Neural cell (in vitro differentiated cells): Measurements from ENCODE around the gene RPL10A. TPM values are rescaled to one million over a fixed set of nuclear protein-coding genes. Genes with fewer than 3 reads are reported as not detected.
"Not testable (repeated sequence)": the region's sequence is repeated elsewhere in the genome, so short reads cannot be mapped to it uniquely, and the experiment has no call there.

Experiments used
- H2AFZ ChIP-seq: fragments of 200-600, 300-800 bp; sonication (generic), shearing (Covaris generic); 2 replicates; pipeline ENCODE4 v1.6.0; 2014; ENCODE audit warnings: low read depth, mild to moderate bottlenecking, antibody characterized with exemption, low read length, moderate library complexity
- H3F3A ChIP-seq: fragments of 200-600 bp; shearing (Covaris generic); 2 replicates; pipeline ENCODE4 v1.6.1; 2016; ENCODE audit warnings: mild to moderate bottlenecking, moderate library complexity, mixed read lengths, antibody characterized with exemption, low read length; ENCODE audit not compliant: insufficient read depth, poor library complexity, severe bottlenecking
- H3K27ac ChIP-seq: fragments of 200-600, 300-800 bp; sonication (generic), shearing (Covaris generic); 2 replicates; pipeline ENCODE4 v1.5.1; 2014; ENCODE audit warnings: mild to moderate bottlenecking, low read length, moderate library complexity
- H3K27me3 ChIP-seq: fragments of 300-800, 200-600 bp; sonication (generic), shearing (Covaris generic); 2 replicates; pipeline ENCODE4 v1.6.0; 2014; ENCODE audit warnings: mild to moderate bottlenecking, low read depth, low read length, moderate library complexity; ENCODE audit not compliant: insufficient read depth
- H3K36me3 ChIP-seq: fragments of 300-800, 200-600 bp; sonication (generic), shearing (Covaris generic); 2 replicates; pipeline ENCODE4 v1.5.1; 2014; ENCODE audit warnings: mild to moderate bottlenecking, antibody characterized with exemption, low read length, moderate library complexity; ENCODE audit not compliant: insufficient read depth
- H3K4me2 ChIP-seq: fragments of 300-800, 200-600 bp; sonication (generic), shearing (Covaris generic); 2 replicates; pipeline ENCODE4 v1.6.0; 2014; ENCODE audit warnings: mild to moderate bottlenecking, low read length
- H3K4me3 ChIP-seq: fragments of 300-800, 200-600 bp; sonication (generic), shearing (Covaris generic); 2 replicates; pipeline ENCODE4 v1.5.1; 2014; ENCODE audit warnings: mild to moderate bottlenecking, low read length, moderate library complexity
- H3K79me2 ChIP-seq: fragments of 200-600 bp; shearing (Covaris generic); replicated peaks from 2 replicates; pipeline ENCODE4 v1.6.0; 2014; ENCODE audit warnings: mild to moderate bottlenecking, low read length, moderate library complexity; ENCODE audit not compliant: insufficient read depth
- H3K9ac ChIP-seq: fragments of 300-800, 200-600 bp; sonication (generic), shearing (Covaris generic); 2 replicates; pipeline ENCODE4 v1.6.1; 2016; ENCODE audit warnings: mild to moderate bottlenecking, low read length, mixed read lengths
- H3K9me2 ChIP-seq: fragments of 200-600 bp; shearing (Covaris generic); 2 replicates; pipeline ENCODE4 v1.6.1; 2016; ENCODE audit warnings: mild to moderate bottlenecking, low read length, mixed read lengths; ENCODE audit not compliant: insufficient read depth
- H3K9me3 ChIP-seq: fragments of 200-600, 300-800 bp; sonication (generic), shearing (Covaris generic); 2 replicates; pipeline ENCODE4 v1.6.1; 2016; ENCODE audit warnings: mild to moderate bottlenecking, mixed run types, low read length, moderate library complexity, mixed read lengths
- H4K20me1 ChIP-seq: fragments of 200-600 bp; shearing (Covaris generic); 2 replicates; pipeline ENCODE4 v1.6.1; 2016; ENCODE audit warnings: mild to moderate bottlenecking, mixed run types; ENCODE audit not compliant: insufficient read depth
- CTCF ChIP-seq: fragments of 450-650 bp; IDR thresholded peaks from 2 replicates; pipeline ENCODE4 v1.5.1; 2014; ENCODE audit warnings: antibody characterized with exemption, mild to moderate bottlenecking, moderate library complexity; ENCODE audit not compliant: poor library complexity, severe bottlenecking
- EP300 ChIP-seq: fragments of 450-650 bp; conservative IDR thresholded peaks from 2 replicates; pipeline ENCODE4 v1.6.1; 2014; ENCODE audit warnings: antibody characterized with exemption, mild to moderate bottlenecking, moderate library complexity; ENCODE audit not compliant: poor library complexity, severe bottlenecking
- EZH2 ChIP-seq: fragments of 200-600, 300-800 bp; shearing (Covaris generic), sonication (generic); IDR thresholded peaks from 2 replicates; pipeline ENCODE4 v1.6.1; 2014; ENCODE audit warnings: antibody characterized with exemption, low read length, borderline replicate concordance, mild to moderate bottlenecking; ENCODE audit not compliant: insufficient read depth, poor library complexity, severe bottlenecking
- MXI1 ChIP-seq: fragments of 450-650 bp; conservative IDR thresholded peaks from 2 replicates; pipeline ENCODE4 v1.6.1; 2014; ENCODE audit warnings: antibody characterized with exemption, mild to moderate bottlenecking; ENCODE audit not compliant: poor library complexity, severe bottlenecking
- POLR2AphosphoS5 ChIP-seq: IDR thresholded peaks from 2 replicates; pipeline ENCODE4 v1.6.1; 2012
- RAD21 ChIP-seq: fragments of 450-650 bp; conservative IDR thresholded peaks from 2 replicates; pipeline ENCODE4 v1.6.1; 2014; ENCODE audit warnings: antibody characterized with exemption, mild to moderate bottlenecking, moderate library complexity
- REST ChIP-seq: IDR thresholded peaks from 2 replicates; pipeline ENCODE4 v1.6.1; 2012; ENCODE audit warnings: borderline replicate concordance
- SMC3 ChIP-seq: fragments of 450-650 bp; conservative IDR thresholded peaks from 2 replicates; pipeline ENCODE4 v1.6.1; 2014; ENCODE audit warnings: antibody characterized with exemption, mild to moderate bottlenecking, moderate library complexity; ENCODE audit not compliant: poor library complexity
- TAF1 ChIP-seq: IDR thresholded peaks from 2 replicates; pipeline ENCODE4 v1.6.1; 2012; ENCODE audit warnings: low read depth
- polyA plus RNA-seq: library from polyadenylated mRNA; depleted of rRNA; stranded (reverse); fragments of >200 nt; gene quantifications from 2 replicates; pipeline ENCODE4 v1.2.3, GENCODE V29; 2014

The RPL10A gene
- polyA plus RNA-seq, 1 donor from 2014 or later, result 1,049 TPM

GRCh38 chr6:35514587-35514986 is 46.4 kb downstream of the RPL10A start:
- H3K27me3 ChIP-seq, result no peaks in the 10 kb centered on the region
- no peak overlapping the region for H3K4me2 ChIP-seq
- no peaks in the 10 kb centered on the region for H3K9me2 ChIP-seq
- no peak overlapping the region for H3K4me3 ChIP-seq
- no peaks in the 10 kb centered on the region for H4K20me1 ChIP-seq
- H2AFZ ChIP-seq, result no peak overlapping the region
- H3K9me3 ChIP-seq, result no peaks in the 10 kb centered on the region
- no peaks in the 10 kb centered on the region for H3F3A ChIP-seq
- H3K27ac ChIP-seq, result no peak overlapping the region
- no peaks in the 10 kb centered on the region for H3K36me3 ChIP-seq
- TF ChIP-seq RAD21, result no peak
- TF ChIP-seq REST, result no peak
- no peak for TF ChIP-seq EZH2
- TF ChIP-seq POLR2AphosphoS5, result no peak
- no peak for TF ChIP-seq SMC3
- no peak for TF ChIP-seq TAF1
- no peak for TF ChIP-seq CTCF
- no peak for TF ChIP-seq MXI1
- no peak for TF ChIP-seq EP300
- no peak overlapping the region for H3K9ac ChIP-seq
- no peaks in the 10 kb centered on the region for H3K79me2 ChIP-seq

GRCh38 chr6:35515939-35516338 is 47.7 kb downstream of the RPL10A start:
- not testable (repeated sequence) for H3K36me3 ChIP-seq, H2AFZ ChIP-seq, H3K27me3 ChIP-seq, H3K9ac ChIP-seq, H3K4me2 ChIP-seq, H3K79me2 ChIP-seq, H4K20me1 ChIP-seq, H3F3A ChIP-seq, H3K9me2 ChIP-seq, H3K4me3 ChIP-seq, H3K27ac ChIP-seq, H3K9me3 ChIP-seq

- H3K9ac ChIP-seq, result no peak overlapping the region
- H3K4me2 ChIP-seq, result no peak overlapping the region
- no peak overlapping the region for H3K4me3 ChIP-seq
- H3K9me2 ChIP-seq, result no peaks in the 10 kb centered on the region
- no peak overlapping the region for H2AFZ ChIP-seq
- no peaks in the 10 kb centered on the region for H4K20me1 ChIP-seq
- H3K36me3 ChIP-seq, result no peaks in the 10 kb centered on the region
- H3K79me2 ChIP-seq, result no peaks in the 10 kb centered on the region
- H3K27ac ChIP-seq, result no peak overlapping the region
- no peaks in the 10 kb centered on the region for H3K27me3 ChIP-seq
- H3F3A ChIP-seq, result no peaks in the 10 kb centered on the region
- H3K9me3 ChIP-seq, result no peaks in the 10 kb centered on the region
- no peak for TF ChIP-seq EP300
- TF ChIP-seq MXI1, result no peak
- TF ChIP-seq TAF1, result no peak
- TF ChIP-seq SMC3, result no peak
- no peak for TF ChIP-seq EZH2
- no peak for TF ChIP-seq REST
- no peak for TF ChIP-seq RAD21
- no peak for TF ChIP-seq CTCF
- no peak for TF ChIP-seq POLR2AphosphoS5
These were observed 48.5 kb downstream of the RPL10A start for GRCh38 chr6:35516712-35517111.
